ENCODE measurements around the gene BBS12. TPM values are rescaled to one million over a fixed set of nuclear protein-coding genes. Genes with fewer than 3 reads are reported as not detected.
A peak's percentile ranks its signal among the peaks of the same experiment; 100 is the strongest.

Gene BBS12
- total and polyA plus RNA-seq, 2 experiments from 2014 or later = 2.3 to 2.6 TPM

- H3K4me3 ChIP-seq = no peak overlapping the region
- H4K20me1 ChIP-seq (replicated peaks; ENCODE audit: insufficient read depth) = no peaks in the 10 kb centered on the region
- H3K4me1 Mint-ChIP-seq = peaks cover 85% of the 10 kb centered on the region
- H3K4me2 ChIP-seq = no peak overlapping the region
- H3K27me3 Mint-ChIP-seq (ENCODE audit: insufficient read depth, low read depth, poor library complexity) = peaks cover 19% of the 10 kb centered on the region
- H3K4me1 ChIP-seq (ENCODE audit: insufficient read depth) = peaks cover 46% of the 10 kb centered on the region
- ATAC-seq (no peak), DNase-seq (ENCODE audit: low spot score) (no peak)
- peaks cover 8% of the 10 kb centered on the region; the same call in 1 of the 2 replicates for H3F3A ChIP-seq (replicated peaks; ENCODE audit: low read depth)
- no peak overlapping the region for H3K4me3 Mint-ChIP-seq
- H3K36me3 ChIP-seq (ENCODE audit: insufficient read depth) = no peaks in the 10 kb centered on the region
- H3K27me3 ChIP-seq (ENCODE audit: insufficient read depth) = no peaks in the 10 kb centered on the region
- peaks cover 8% of the 10 kb centered on the region; the same call in 1 of the 3 replicates for H3K9me3 Mint-ChIP-seq
- H3K9me2 ChIP-seq (ENCODE audit: insufficient read depth) = no peaks in the 10 kb centered on the region
- peak overlapping the region; percentile 97 for H3K27ac Mint-ChIP-seq
- peak overlapping the region; percentile 99 for H3K27ac ChIP-seq (ENCODE audit: low read depth)
- TF ChIP-seq ZNF331 (CRISPR knock-in tag; IDR thresholded peaks at IDR 0.05; ENCODE audit: low read depth) (no peak), CREB1 (CRISPR knock-in tag; IDR thresholded peaks at IDR 0.05; ENCODE audit: low read depth) (no peak), JUNB (IDR thresholded peaks at IDR 0.05; ENCODE audit: unreplicated experiment) (no peak), ZNF114 (CRISPR knock-in tag; IDR thresholded peaks at IDR 0.05) (no peak), ZNF462 (CRISPR knock-in tag; IDR thresholded peaks at IDR 0.05) (no peak), CTCF (conservative IDR thresholded peaks at IDR 0.05; ENCODE audit: low read depth in 2 of 2) (no peak), EZH2 (IDR thresholded peaks at IDR 0.05; ENCODE audit: low read depth, unreplicated experiment) (no peak), ETS1 (IDR thresholded peaks at IDR 0.05) (no peak), POLR2AphosphoS5 (IDR thresholded peaks at IDR 0.05; ENCODE audit: low read depth) (no peak), STAT1 (IDR thresholded peaks at IDR 0.05; ENCODE audit: unreplicated experiment) (no peak), EZH2phosphoT487 (IDR thresholded peaks at IDR 0.05; ENCODE audit: unreplicated experiment) (no peak), NANOG (IDR thresholded peaks at IDR 0.05; ENCODE audit: borderline replicate concordance) (no peak)
- TF ChIP-seq, protein P1, sequence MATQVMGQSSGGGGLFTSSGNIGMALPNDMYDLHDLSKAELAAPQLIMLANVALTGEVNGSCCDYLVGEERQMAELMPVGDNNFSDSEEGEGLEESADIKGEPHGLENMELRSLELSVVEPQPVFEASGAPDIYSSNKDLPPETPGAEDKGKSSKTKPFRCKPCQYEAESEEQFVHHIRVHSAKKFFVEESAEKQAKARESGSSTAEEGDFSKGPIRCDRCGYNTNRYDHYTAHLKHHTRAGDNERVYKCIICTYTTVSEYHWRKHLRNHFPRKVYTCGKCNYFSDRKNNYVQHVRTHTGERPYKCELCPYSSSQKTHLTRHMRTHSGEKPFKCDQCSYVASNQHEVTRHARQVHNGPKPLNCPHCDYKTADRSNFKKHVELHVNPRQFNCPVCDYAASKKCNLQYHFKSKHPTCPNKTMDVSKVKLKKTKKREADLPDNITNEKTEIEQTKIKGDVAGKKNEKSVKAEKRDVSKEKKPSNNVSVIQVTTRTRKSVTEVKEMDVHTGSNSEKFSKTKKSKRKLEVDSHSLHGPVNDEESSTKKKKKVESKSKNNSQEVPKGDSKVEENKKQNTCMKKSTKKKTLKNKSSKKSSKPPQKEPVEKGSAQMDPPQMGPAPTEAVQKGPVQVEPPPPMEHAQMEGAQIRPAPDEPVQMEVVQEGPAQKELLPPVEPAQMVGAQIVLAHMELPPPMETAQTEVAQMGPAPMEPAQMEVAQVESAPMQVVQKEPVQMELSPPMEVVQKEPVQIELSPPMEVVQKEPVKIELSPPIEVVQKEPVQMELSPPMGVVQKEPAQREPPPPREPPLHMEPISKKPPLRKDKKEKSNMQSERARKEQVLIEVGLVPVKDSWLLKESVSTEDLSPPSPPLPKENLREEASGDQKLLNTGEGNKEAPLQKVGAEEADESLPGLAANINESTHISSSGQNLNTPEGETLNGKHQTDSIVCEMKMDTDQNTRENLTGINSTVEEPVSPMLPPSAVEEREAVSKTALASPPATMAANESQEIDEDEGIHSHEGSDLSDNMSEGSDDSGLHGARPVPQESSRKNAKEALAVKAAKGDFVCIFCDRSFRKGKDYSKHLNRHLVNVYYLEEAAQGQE (IDR thresholded peaks at IDR 0.05; ENCODE audit: unreplicated experiment) = no peak
- no peak overlapping the region for H2AFZ ChIP-seq
- H3K36me3 Mint-ChIP-seq (ENCODE audit: low read depth) = peaks cover 8% of the 10 kb centered on the region; the same call in 2 of the 3 replicates
- no peaks in the 10 kb centered on the region for H3K79me2 ChIP-seq (replicated peaks; ENCODE audit: insufficient read depth)
These were observed 52.6 kb downstream of the BBS12 start for GRCh38 chr4:122785099-122785498.
